ENCODE data around the gene TEX2. TPM values are rescaled to one million over a fixed set of nuclear protein-coding genes. Genes with fewer than 3 reads are reported as not detected.

TEX2 gene
- total and polyA plus RNA-seq, 2 donors (not counting 1 experiment from before 2014, with no cell fraction given), result 4.0 to 7.6 TPM

DNA sequence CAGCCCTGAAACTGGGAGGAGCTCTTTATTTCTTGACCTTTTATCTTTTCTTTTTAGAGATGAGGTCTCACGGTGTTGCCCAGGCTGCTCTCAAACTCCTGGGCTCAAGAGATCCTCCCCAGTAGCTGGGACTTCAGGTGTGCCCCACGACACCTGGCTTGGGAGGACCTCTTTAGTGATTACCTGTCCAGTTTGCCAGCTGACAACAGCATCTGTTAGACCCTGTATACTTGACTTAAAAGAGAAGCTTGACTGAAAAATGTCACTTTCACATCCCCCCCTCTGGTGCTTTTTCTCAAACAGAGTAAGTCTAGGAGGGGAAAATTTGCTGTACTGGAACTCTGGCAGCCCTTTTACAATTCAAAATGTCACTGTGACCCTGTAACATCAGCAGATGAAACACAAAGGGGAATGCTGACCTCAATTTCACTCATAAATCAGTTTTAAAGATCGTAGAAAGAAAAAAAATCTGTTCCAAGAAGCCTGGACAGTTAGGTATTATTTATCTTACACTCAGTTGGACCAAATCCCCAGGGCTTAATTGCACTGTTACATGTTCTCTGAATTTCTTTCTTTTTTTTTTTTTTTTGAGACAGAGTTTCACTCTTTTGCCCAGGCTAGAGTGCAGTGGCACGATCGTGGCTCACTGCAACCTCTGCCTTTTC is 131.3 kb downstream of the TEX2 start:
- H3K4me2 ChIP-seq (replicated peaks; ENCODE audit: low read depth, low read length, poor library complexity, severe bottlenecking), result no peak overlapping the region
- H4K20me1 ChIP-seq (ENCODE audit: control insufficient read depth, insufficient read depth, low read length, poor library complexity, severe bottlenecking), result no peaks in the 10 kb centered on the region
- no peak overlapping the region for H3K27ac ChIP-seq (ENCODE audit: low read length in 2 of 2)
- no peaks in the 10 kb centered on the region for H3K27me3 ChIP-seq (replicated peaks in 1 of 4; ENCODE audit: control extremely low read depth in 1 of 4, control insufficient read depth in 3 of 4, insufficient read depth in 4 of 4, low read length in 3 of 4)
- no peak for TF ChIP-seq EZH2 (IDR thresholded peaks at IDR 0.05; ENCODE audit: borderline replicate concordance, insufficient read depth, low read depth, low read length, poor library complexity, severe bottlenecking)
- TF ChIP-seq, protein P1, sequence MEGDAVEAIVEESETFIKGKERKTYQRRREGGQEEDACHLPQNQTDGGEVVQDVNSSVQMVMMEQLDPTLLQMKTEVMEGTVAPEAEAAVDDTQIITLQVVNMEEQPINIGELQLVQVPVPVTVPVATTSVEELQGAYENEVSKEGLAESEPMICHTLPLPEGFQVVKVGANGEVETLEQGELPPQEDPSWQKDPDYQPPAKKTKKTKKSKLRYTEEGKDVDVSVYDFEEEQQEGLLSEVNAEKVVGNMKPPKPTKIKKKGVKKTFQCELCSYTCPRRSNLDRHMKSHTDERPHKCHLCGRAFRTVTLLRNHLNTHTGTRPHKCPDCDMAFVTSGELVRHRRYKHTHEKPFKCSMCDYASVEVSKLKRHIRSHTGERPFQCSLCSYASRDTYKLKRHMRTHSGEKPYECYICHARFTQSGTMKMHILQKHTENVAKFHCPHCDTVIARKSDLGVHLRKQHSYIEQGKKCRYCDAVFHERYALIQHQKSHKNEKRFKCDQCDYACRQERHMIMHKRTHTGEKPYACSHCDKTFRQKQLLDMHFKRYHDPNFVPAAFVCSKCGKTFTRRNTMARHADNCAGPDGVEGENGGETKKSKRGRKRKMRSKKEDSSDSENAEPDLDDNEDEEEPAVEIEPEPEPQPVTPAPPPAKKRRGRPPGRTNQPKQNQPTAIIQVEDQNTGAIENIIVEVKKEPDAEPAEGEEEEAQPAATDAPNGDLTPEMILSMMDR (IDR thresholded peaks at IDR 0.05), result no peak
- H2AFZ ChIP-seq (ENCODE audit: insufficient read depth, low read depth, low read length, poor library complexity, severe bottlenecking), result no peak overlapping the region
- H3K9ac ChIP-seq (ENCODE audit: low read length), result no peak overlapping the region
- Mint-ChIP-seq H3K4me1 (peaks cover 21% of the 10 kb centered on the region), H3K27me3 (no peaks in the 10 kb centered on the region), H3K4me3 (peak overlapping the region; percentile 37), H3K9me3 (ENCODE audit: insufficient read depth) (no peaks in the 10 kb centered on the region), H3K27ac (peak overlapping the region; percentile 29)
- DNase-seq, result peak; percentile 35
- H3K36me3 ChIP-seq (replicated peaks in 1 of 2; ENCODE audit: control extremely low read depth in 1 of 2, control insufficient read depth in 1 of 2, extremely low read depth in 1 of 2, insufficient read depth in 2 of 2, low read length in 1 of 2), result no peaks in the 10 kb centered on the region
- no peak overlapping the region for H3K4me3 ChIP-seq (ENCODE audit: control extremely low read depth in 1 of 5, extremely low read depth in 1 of 5, insufficient read depth in 1 of 5, low read depth in 2 of 5, low read length in 4 of 5)
- ChIA-PET CTCF (interaction anchor here (0.6 to 16.3 kb wide), 21 partner anchors 9 to 243 kb away, joined by 3 to 655 read pairs (median 11); partner anchors contain the start of genes CSHL1 and GH1), POLR2A (interaction anchor here (3.7 kb wide), 1 partner anchor 14 kb away, joined by 22 read pairs; no protein-coding TSS in a partner anchor)
- no peak for ATAC-seq (ENCODE audit: low read depth)
- H3K9me3 ChIP-seq (ENCODE audit: control extremely low read depth in 1 of 3, control insufficient read depth in 2 of 3, insufficient read depth in 1 of 3, low read length in 2 of 3), result no peaks in the 10 kb centered on the region
- intact Hi-C loops (cut with micrococcal nuclease), result loop anchor here (5.0 kb wide), 3 partner anchors 69 to 244 kb away; no protein-coding TSS in a partner anchor
- peaks cover 13 to 23% of the 10 kb centered on the region in 2 donors for H3K4me1 ChIP-seq (ENCODE audit: control insufficient read depth in 2 of 2, insufficient read depth in 2 of 2, low read length in 2 of 2)
- peaks cover 16% of the 10 kb centered on the region for H3K79me2 ChIP-seq (ENCODE audit: control insufficient read depth, insufficient read depth, low read length)
- 70% methylated on average over 2 of the region's 5 CpGs for WGBS (ENCODE audit: insufficient coverage)

DNA sequence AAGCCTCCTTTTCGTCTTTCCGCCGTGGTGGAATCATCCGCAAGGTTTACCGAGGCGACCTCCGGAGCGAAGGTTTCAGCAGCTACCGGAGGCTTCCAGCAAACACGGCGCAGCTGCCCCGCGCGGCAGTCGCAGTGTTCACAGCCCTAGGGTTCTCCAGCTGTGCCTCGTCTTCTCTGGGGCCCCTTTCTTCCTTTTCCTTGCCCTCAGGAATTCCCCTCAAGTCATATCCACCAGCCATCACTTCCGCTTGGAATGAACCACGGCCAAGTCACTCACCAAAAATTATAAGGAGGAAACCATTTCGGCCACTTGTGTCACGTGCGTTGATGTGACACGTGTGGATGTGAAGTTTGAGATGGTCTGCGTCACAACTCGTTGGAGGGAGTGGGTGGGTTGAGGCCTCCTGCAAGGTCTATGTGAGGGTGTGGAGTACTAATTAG is 132.5 kb downstream of the TEX2 start:
- no peak for TF ChIP-seq EZH2 (IDR thresholded peaks at IDR 0.05; ENCODE audit: borderline replicate concordance, insufficient read depth, low read depth, low read length, poor library complexity, severe bottlenecking)
- TF ChIP-seq, protein P1 (IDR thresholded peaks at IDR 0.05), result no peak
- intact Hi-C loops (cut with micrococcal nuclease), result loop anchor here (1.0 to 5.0 kb wide), 8 partner anchors 15 to 303 kb away; partner anchors contain the start of genes FTSJ3, ICAM2, PSMC5 and TEX2
- Histone ChIP-seq H3K4me3 (ENCODE audit: control extremely low read depth in 1 of 5, extremely low read depth in 1 of 5, insufficient read depth in 1 of 5, low read depth in 2 of 5, low read length in 4 of 5) (peak overlapping the region; percentile 11 to 66 (median 50)), H3K9ac (ENCODE audit: low read length) (peak overlapping the region; percentile 81), H3K27ac (ENCODE audit: low read length in 2 of 2) (peak overlapping the region; percentile 72 to 74), H4K20me1 (ENCODE audit: control insufficient read depth, insufficient read depth, low read length, poor library complexity, severe bottlenecking) (no peaks in the 10 kb centered on the region), H3K4me1 (ENCODE audit: control insufficient read depth in 2 of 2, insufficient read depth in 2 of 2, low read length in 2 of 2) (peaks cover 13 to 23% of the 10 kb centered on the region in 2 donors), H2AFZ (ENCODE audit: insufficient read depth, low read depth, low read length, poor library complexity, severe bottlenecking) (peak overlapping the region; percentile 96), H3K4me2 (replicated peaks; ENCODE audit: low read depth, low read length, poor library complexity, severe bottlenecking) (peak overlapping the region; percentile 95), H3K27me3 (replicated peaks in 1 of 4; ENCODE audit: control extremely low read depth in 1 of 4, control insufficient read depth in 3 of 4, insufficient read depth in 4 of 4, low read length in 3 of 4) (no peaks in the 10 kb centered on the region), H3K36me3 (replicated peaks in 1 of 2; ENCODE audit: control extremely low read depth in 1 of 2, control insufficient read depth in 1 of 2, extremely low read depth in 1 of 2, insufficient read depth in 2 of 2, low read length in 1 of 2) (no peaks in the 10 kb centered on the region), H3K79me2 (ENCODE audit: control insufficient read depth, insufficient read depth, low read length) (peaks cover 19% of the 10 kb centered on the region), H3K9me3 (ENCODE audit: control extremely low read depth in 1 of 3, control insufficient read depth in 2 of 3, insufficient read depth in 1 of 3, low read length in 2 of 3) (no peaks in the 10 kb centered on the region)
- WGBS (ENCODE audit: insufficient coverage), result 8% methylated on average over 22 of the region's 24 CpGs
- Mint-ChIP-seq H3K27me3 (no peaks in the 10 kb centered on the region), H3K9me3 (ENCODE audit: insufficient read depth) (no peaks in the 10 kb centered on the region), H3K4me3 (peak overlapping the region; percentile 89), H3K27ac (peak overlapping the region; percentile 89), H3K4me1 (peaks cover 21% of the 10 kb centered on the region)
- ATAC-seq (ENCODE audit: low read depth), result peak; percentile 4
- no peak for DNase-seq
- POLR2A ChIA-PET, result interaction anchor here (0.5 to 3.7 kb wide), 5 partner anchors 15 to 177 kb away, joined by 3 to 22 read pairs (median 5); no protein-coding TSS in a partner anchor
- CTCF ChIA-PET, result interaction anchor here (0.7 to 16.3 kb wide), 14 partner anchors 15 to 241 kb away, joined by 3 to 655 read pairs (median 18); partner anchors contain the start of genes CSHL1, GH1 and ICAM2
